ENCODE results near the gene PTPRD. TPM values are rescaled to one million over a fixed set of nuclear protein-coding genes. Genes with fewer than 3 reads are reported as not detected.

The PTPRD gene
- total and polyA plus RNA-seq, 2 donors from 2014 or later: 6.4 to 78.9 TPM

DNA sequence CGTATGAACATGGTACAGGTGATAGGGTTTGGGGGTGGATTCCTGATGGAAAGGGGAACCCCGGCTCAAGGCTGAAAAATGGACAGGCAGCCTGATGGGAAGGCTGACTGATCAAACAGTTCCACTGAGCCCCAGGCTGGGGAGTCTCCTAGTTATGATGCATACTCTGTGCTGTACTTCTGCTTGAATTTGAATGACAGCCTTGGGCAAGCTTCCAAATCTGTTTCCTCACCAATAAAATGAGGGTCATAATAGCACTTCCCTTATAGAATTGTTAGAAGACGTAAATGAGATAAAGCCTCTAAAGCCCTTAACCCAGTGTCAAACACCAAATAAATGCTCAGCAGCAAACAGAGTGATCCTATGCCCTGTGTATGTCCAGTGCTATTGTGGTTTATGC is 2334.8 kb downstream of the PTPRD start:
- no peak for TF ChIP-seq CTCF (IDR thresholded peaks at IDR 0.05; ENCODE audit: borderline replicate concordance, extremely low read depth, insufficient read depth)
- H3K4me1 ChIP-seq (ENCODE audit: control insufficient read depth in 2 of 3, insufficient read depth in 2 of 3, low read depth in 1 of 3, low read length in 3 of 3): no peaks in the 10 kb centered on the region
- H3K36me3 ChIP-seq (ENCODE audit: control insufficient read depth in 2 of 3, insufficient read depth in 3 of 3, low read length in 3 of 3): no peaks in the 10 kb centered on the region
- H3K27me3 ChIP-seq (ENCODE audit: control insufficient read depth, insufficient read depth, low read length): no peaks in the 10 kb centered on the region
- H3K9ac ChIP-seq (ENCODE audit: low read length in 3 of 3): no peak overlapping the region
- DNase-seq: no peak
- intact Hi-C loops (cut with DNase I): no loop called here
- no peak for FAIRE-seq
- no peak overlapping the region for H3K27ac ChIP-seq (ENCODE audit: low read depth in 2 of 2, low read length in 2 of 2)
- no peak overlapping the region for H3K4me3 ChIP-seq (ENCODE audit: low read length in 3 of 3)
- H3K9me3 ChIP-seq (ENCODE audit: control insufficient read depth in 2 of 3, insufficient read depth in 1 of 3, low read length in 3 of 3): no peaks in the 10 kb centered on the region

- no peaks in the 10 kb centered on the region for H3K4me1 ChIP-seq (ENCODE audit: control insufficient read depth in 2 of 3, insufficient read depth in 2 of 3, low read depth in 1 of 3, low read length in 3 of 3)
- TF ChIP-seq CTCF (IDR thresholded peaks at IDR 0.05; ENCODE audit: borderline replicate concordance, extremely low read depth, insufficient read depth): no peak
- intact Hi-C loops (cut with DNase I): no loop called here
- DNase-seq: no peak
- no peaks in the 10 kb centered on the region for H3K36me3 ChIP-seq (ENCODE audit: control insufficient read depth in 2 of 3, insufficient read depth in 3 of 3, low read length in 3 of 3)
- no peak for FAIRE-seq
- no peaks in the 10 kb centered on the region for H3K9me3 ChIP-seq (ENCODE audit: control insufficient read depth in 2 of 3, insufficient read depth in 1 of 3, low read length in 3 of 3)
- H3K27ac ChIP-seq (ENCODE audit: low read depth in 2 of 2, low read length in 2 of 2): no peak overlapping the region
- H3K27me3 ChIP-seq (ENCODE audit: control insufficient read depth, insufficient read depth, low read length): no peaks in the 10 kb centered on the region
- no peak overlapping the region for H3K9ac ChIP-seq (ENCODE audit: low read length in 3 of 3)
- no peak overlapping the region for H3K4me3 ChIP-seq (ENCODE audit: low read length in 3 of 3)
Measured at GRCh38 chr9:8270235-8270634, 2342.6 kb downstream of the PTPRD start.

DNA sequence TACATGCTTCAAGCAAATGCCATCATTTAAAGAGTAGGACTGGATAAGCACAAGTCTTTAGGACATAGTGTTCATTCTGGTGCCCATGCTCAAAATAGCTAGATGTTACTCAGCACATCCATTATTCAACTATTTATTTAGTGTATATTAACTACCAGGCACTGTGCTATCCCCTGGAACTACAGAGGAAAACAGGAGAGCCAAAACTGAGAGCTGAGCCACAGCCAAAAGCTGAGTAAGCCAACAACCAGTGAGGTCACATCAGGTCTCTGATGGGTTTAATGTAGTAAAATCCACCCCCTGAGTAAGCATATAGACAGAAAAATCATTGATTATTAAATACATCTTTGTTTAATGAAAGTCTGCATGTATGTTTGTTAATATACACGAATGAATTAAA is 2343.9 kb downstream of the PTPRD start:
- intact Hi-C loops (cut with DNase I): no loop called here
- no peak overlapping the region for H3K27ac ChIP-seq (ENCODE audit: low read depth in 2 of 2, low read length in 2 of 2)
- H3K4me3 ChIP-seq (ENCODE audit: low read length in 3 of 3): no peak overlapping the region
- no peaks in the 10 kb centered on the region for H3K4me1 ChIP-seq (ENCODE audit: control insufficient read depth in 2 of 3, insufficient read depth in 2 of 3, low read depth in 1 of 3, low read length in 3 of 3)
- DNase-seq: no peak
- no peak overlapping the region for H3K9ac ChIP-seq (ENCODE audit: low read length in 3 of 3)
- no peak for TF ChIP-seq CTCF (IDR thresholded peaks at IDR 0.05; ENCODE audit: borderline replicate concordance, extremely low read depth, insufficient read depth)
- H3K9me3 ChIP-seq (ENCODE audit: control insufficient read depth in 2 of 3, insufficient read depth in 1 of 3, low read length in 3 of 3): no peaks in the 10 kb centered on the region
- H3K36me3 ChIP-seq (ENCODE audit: control insufficient read depth in 2 of 3, insufficient read depth in 3 of 3, low read length in 3 of 3): no peaks in the 10 kb centered on the region
- no peaks in the 10 kb centered on the region for H3K27me3 ChIP-seq (ENCODE audit: control insufficient read depth, insufficient read depth, low read length)
- no peak for FAIRE-seq

GRCh38 chr9:8268216-8268878 is 2344.5 kb downstream of the PTPRD start:
- no peak for TF ChIP-seq CTCF (IDR thresholded peaks at IDR 0.05; ENCODE audit: borderline replicate concordance, extremely low read depth, insufficient read depth)
- DNase-seq (no peak), FAIRE-seq (no peak)
- Histone ChIP-seq H3K9ac (ENCODE audit: low read length in 3 of 3) (no peak overlapping the region), H3K36me3 (ENCODE audit: control insufficient read depth in 2 of 3, insufficient read depth in 3 of 3, low read length in 3 of 3) (no peaks in the 10 kb centered on the region), H3K27me3 (ENCODE audit: control insufficient read depth, insufficient read depth, low read length) (no peaks in the 10 kb centered on the region), H3K9me3 (ENCODE audit: control insufficient read depth in 2 of 3, insufficient read depth in 1 of 3, low read length in 3 of 3) (no peaks in the 10 kb centered on the region), H3K27ac (ENCODE audit: low read depth in 2 of 2, low read length in 2 of 2) (no peak overlapping the region), H3K4me3 (ENCODE audit: low read length in 3 of 3) (no peak overlapping the region), H3K4me1 (ENCODE audit: control insufficient read depth in 2 of 3, insufficient read depth in 2 of 3, low read depth in 1 of 3, low read length in 3 of 3) (no peaks in the 10 kb centered on the region)
- intact Hi-C loops (cut with DNase I): no loop called here

Data from kidney (tissue), 14 donors.